ENCODE measurements around the gene ENO2.

ENO2 gene

GRCh38 chr12:6935371-6936193 is 21.2 kb downstream of the ENO2 start:
- no peak for DNase-seq

- DNase-seq: no peak
Measured at GRCh38 chr12:6936194-6936635, 21.8 kb downstream of the ENO2 start.

- DNase-seq: no peak
Measured at GRCh38 chr12:6936636-6937480, 22.5 kb downstream of the ENO2 start.

- DNase-seq: peak; percentile 70 to 86 (median 82)
Measured at GRCh38 chr12:6937481-6938352, 23.3 kb downstream of the ENO2 start.

GRCh38 chr12:6938353-6939190 is 24.2 kb downstream of the ENO2 start:
- DNase-seq: no peak

GRCh38 chr12:6939191-6939540 is 24.8 kb downstream of the ENO2 start:
- DNase-seq: no peak

GRCh38 chr12:6941267-6941666 is 26.9 kb downstream of the ENO2 start:
- no peak for DNase-seq

GRCh38 chr12:6941782-6942181 is 27.4 kb downstream of the ENO2 start:
- DNase-seq: no peak

GRCh38 chr12:6942331-6942665 is 27.9 kb downstream of the ENO2 start:
- DNase-seq: no peak

- DNase-seq: peak; percentile 33 to 61 (median 52)
Measured at GRCh38 chr12:6943389-6943721, 29.0 kb downstream of the ENO2 start.

GRCh38 chr12:6943722-6944380 is 29.5 kb downstream of the ENO2 start, which contains the start of the genes C12orf57 and RNU7-1:
Gene C12orf57 (plus strand): TSS chr12:6944022. CDS start chr12:6944122, 100 bp downstream.
Gene RNU7-1 (plus strand): TSS chr12:6943816.
- DNase-seq: peak; percentile 34 to 75 (median 54)

- DNase-seq: peak; percentile 69 to 78 (median 74)
Measured at GRCh38 chr12:6944381-6945186, 30.2 kb downstream of the ENO2 start.

GRCh38 chr12:6945613-6946012 is 31.2 kb downstream of the ENO2 start:
- DNase-seq: no peak

GRCh38 chr12:6946033-6946919 is 31.9 kb downstream of the ENO2 start:
- DNase-seq: peak in 2 of 4 experiments; percentile 31

GRCh38 chr12:6946920-6947374 is 32.6 kb downstream of the ENO2 start:
- DNase-seq: no peak

- no peak for DNase-seq
Measured at GRCh38 chr12:6947615-6948014, 33.2 kb downstream of the ENO2 start.

- no peak for DNase-seq
Measured at GRCh38 chr12:6948873-6949594, 34.7 kb downstream of the ENO2 start.

- DNase-seq: peak in 1 of 4 experiments; percentile 19
Measured at GRCh38 chr12:6950401-6950801, 36.0 kb downstream of the ENO2 start.

All from activated CD4-positive, CD25-positive, alpha-beta regulatory T cell (primary cell).